ENCODE measurements around the gene TBX18. TPM values are rescaled to one million over a fixed set of nuclear protein-coding genes. Genes with fewer than 3 reads are reported as not detected.
A peak's percentile ranks its signal among the peaks of the same experiment; 100 is the strongest.

The TBX18 gene
- total and polyA plus RNA-seq, 4 donors, result 11.0 to 78.8 (median 66.9) TPM

DNA sequence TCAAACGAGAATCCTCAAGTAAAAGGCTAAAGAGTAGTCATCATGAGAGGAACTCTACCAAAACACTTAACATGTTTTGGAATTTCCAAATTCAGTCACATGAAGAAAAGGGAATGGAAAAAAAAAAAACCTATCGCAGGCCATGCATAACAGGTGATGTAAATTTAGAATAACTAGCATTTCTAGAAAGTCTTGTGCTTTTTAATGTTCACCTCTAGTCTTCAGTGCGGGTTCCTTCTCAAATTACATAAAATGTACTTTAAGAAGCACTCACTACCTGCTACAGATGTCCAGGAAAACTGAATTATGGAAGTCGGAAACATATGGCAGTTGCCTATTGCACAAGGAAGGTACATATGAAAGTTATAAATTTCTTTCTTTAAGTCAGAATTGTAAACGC lies 6.1 kb upstream of the TBX18 start:
- H3K27ac ChIP-seq (ENCODE audit: low read depth in 1 of 2, low read length in 2 of 2), result no peak overlapping the region
- H3K4me1 ChIP-seq (ENCODE audit: control insufficient read depth in 1 of 2, insufficient read depth in 2 of 2, low read length in 2 of 2), result no peaks in the 10 kb centered on the region
- H3K9me3 ChIP-seq (ENCODE audit: control insufficient read depth, low read length), result no peaks in the 10 kb centered on the region
- no peak overlapping the region for H3K4me3 ChIP-seq (ENCODE audit: low read length in 2 of 2)
- intact Hi-C loops (cut with DNase I), result loop anchor here in 1 of 2 donors (5.0 to 10.0 kb wide), 4 partner anchors 343 to 554 kb away; no protein-coding TSS in a partner anchor
- H3K36me3 ChIP-seq (ENCODE audit: control insufficient read depth in 1 of 2, insufficient read depth in 2 of 2, low read length in 1 of 2), result no peaks in the 10 kb centered on the region
- ATAC-seq (ENCODE audit: low FRiP score) (no peak), DNase-seq (no peak)
- H3K27me3 ChIP-seq (ENCODE audit: control insufficient read depth in 1 of 2, insufficient read depth in 2 of 2, low read length in 1 of 2), result no peaks in the 10 kb centered on the region
- WGBS, 2 donors, result 87 to 88% methylated on average over 5 of the region's 5 CpGs

- DNase-seq (no peak), ATAC-seq (ENCODE audit: low FRiP score) (no peak)
- intact Hi-C loops (cut with DNase I), result loop anchor here (10.0 kb wide), 2 partner anchors 195 to 255 kb away; no protein-coding TSS in a partner anchor
- Histone ChIP-seq H3K9me3 (ENCODE audit: control insufficient read depth, low read length) (no peaks in the 10 kb centered on the region), H3K4me1 (ENCODE audit: control insufficient read depth in 1 of 2, insufficient read depth in 2 of 2, low read length in 2 of 2) (no peaks in the 10 kb centered on the region), H3K4me3 (ENCODE audit: low read length in 2 of 2) (peak overlapping the region in 1 of 2 donors; percentile 49), H3K27me3 (ENCODE audit: control insufficient read depth in 1 of 2, insufficient read depth in 2 of 2, low read length in 1 of 2) (no peaks in the 10 kb centered on the region), H3K36me3 (ENCODE audit: control insufficient read depth in 1 of 2, insufficient read depth in 2 of 2, low read length in 1 of 2) (no peaks in the 10 kb centered on the region), H3K27ac (ENCODE audit: low read depth in 1 of 2, low read length in 2 of 2) (no peak overlapping the region)
- 33 to 64% methylated on average over 5 of the region's 5 CpGs for WGBS, 2 donors
These were observed 4.9 kb upstream of the TBX18 start for GRCh38 chr6:84769306-84769705.

GRCh38 chr6:84768442-84769174 lies 4.2 kb upstream of the TBX18 start:
- peak overlapping the region; percentile 55 to 58 for H3K27ac ChIP-seq (ENCODE audit: low read depth in 1 of 2, low read length in 2 of 2)
- H3K4me1 ChIP-seq (ENCODE audit: control insufficient read depth in 1 of 2, insufficient read depth in 2 of 2, low read length in 2 of 2), result no peaks in the 10 kb centered on the region
- ATAC-seq (ENCODE audit: low FRiP score) (no peak), DNase-seq (peak in 1 of 2 donors; percentile 79)
- 29 to 46% methylated on average over 31 of the region's 31 CpGs for WGBS, 2 donors
- intact Hi-C loops (cut with DNase I), result loop anchor here (10.0 kb wide), 2 partner anchors 194 to 254 kb away; no protein-coding TSS in a partner anchor
- H3K36me3 ChIP-seq (ENCODE audit: control insufficient read depth in 1 of 2, insufficient read depth in 2 of 2, low read length in 1 of 2), result no peaks in the 10 kb centered on the region
- no peaks in the 10 kb centered on the region for H3K9me3 ChIP-seq (ENCODE audit: control insufficient read depth, low read length)
- no peaks in the 10 kb centered on the region for H3K27me3 ChIP-seq (ENCODE audit: control insufficient read depth in 1 of 2, insufficient read depth in 2 of 2, low read length in 1 of 2)
- peak overlapping the region; percentile 24 to 49 for H3K4me3 ChIP-seq (ENCODE audit: low read length in 2 of 2)

- Histone ChIP-seq H3K4me1 (ENCODE audit: control insufficient read depth in 1 of 2, insufficient read depth in 2 of 2, low read length in 2 of 2) (no peaks in the 10 kb centered on the region), H3K36me3 (ENCODE audit: control insufficient read depth in 1 of 2, insufficient read depth in 2 of 2, low read length in 1 of 2) (no peaks in the 10 kb centered on the region), H3K9me3 (ENCODE audit: control insufficient read depth, low read length) (no peaks in the 10 kb centered on the region), H3K4me3 (ENCODE audit: low read length in 2 of 2) (peak overlapping the region in 1 of 2 donors; percentile 49), H3K27me3 (ENCODE audit: control insufficient read depth in 1 of 2, insufficient read depth in 2 of 2, low read length in 1 of 2) (no peaks in the 10 kb centered on the region), H3K27ac (ENCODE audit: low read depth in 1 of 2, low read length in 2 of 2) (peak overlapping the region in 1 of 2 donors; percentile 58)
- WGBS, 2 donors, result 52 to 68% methylated on average over 14 of the region's 14 CpGs
- ATAC-seq (ENCODE audit: low FRiP score), result no peak
- intact Hi-C loops (cut with DNase I), result loop anchor here (10.0 kb wide), 2 partner anchors 193 to 253 kb away; no protein-coding TSS in a partner anchor
- no peak for DNase-seq
These were observed 3.3 kb upstream of the TBX18 start for GRCh38 chr6:84767526-84768201.

- no peaks in the 10 kb centered on the region for H3K9me3 ChIP-seq (ENCODE audit: control insufficient read depth, low read length)
- 90 to 93% methylated on average over 38 of the region's 38 CpGs for WGBS, 2 donors
- no peaks in the 10 kb centered on the region for H3K4me1 ChIP-seq (ENCODE audit: control insufficient read depth in 1 of 2, insufficient read depth in 2 of 2, low read length in 2 of 2)
- no peaks in the 10 kb centered on the region for H3K27me3 ChIP-seq (ENCODE audit: control insufficient read depth in 1 of 2, insufficient read depth in 2 of 2, low read length in 1 of 2)
- DNase-seq, result no peak
- no peak for ATAC-seq (ENCODE audit: low FRiP score)
- no peak overlapping the region for H3K4me3 ChIP-seq (ENCODE audit: low read length in 2 of 2)
- no peak overlapping the region for H3K27ac ChIP-seq (ENCODE audit: low read depth in 1 of 2, low read length in 2 of 2)
- intact Hi-C loops (cut with DNase I), result loop anchor here (10.0 kb wide), 2 partner anchors 192 to 252 kb away; no protein-coding TSS in a partner anchor
- H3K36me3 ChIP-seq (ENCODE audit: control insufficient read depth in 1 of 2, insufficient read depth in 2 of 2, low read length in 1 of 2), result no peaks in the 10 kb centered on the region
These were observed 2.6 kb upstream of the TBX18 start for GRCh38 chr6:84766799-84767525.

GRCh38 chr6:84766118-84766798 lies 1.9 kb upstream of the TBX18 start:
- WGBS, 2 donors, result 87 to 89% methylated on average over 32 of the region's 32 CpGs
- Histone ChIP-seq H3K4me3 (ENCODE audit: low read length in 2 of 2) (no peak overlapping the region), H3K9me3 (ENCODE audit: control insufficient read depth, low read length) (no peaks in the 10 kb centered on the region), H3K27me3 (ENCODE audit: control insufficient read depth in 1 of 2, insufficient read depth in 2 of 2, low read length in 1 of 2) (no peaks in the 10 kb centered on the region), H3K4me1 (ENCODE audit: control insufficient read depth in 1 of 2, insufficient read depth in 2 of 2, low read length in 2 of 2) (no peaks in the 10 kb centered on the region), H3K27ac (ENCODE audit: low read depth in 1 of 2, low read length in 2 of 2) (no peak overlapping the region), H3K36me3 (ENCODE audit: control insufficient read depth in 1 of 2, insufficient read depth in 2 of 2, low read length in 1 of 2) (no peaks in the 10 kb centered on the region)
- DNase-seq, result peak in 1 of 2 donors; percentile 71
- intact Hi-C loops (cut with DNase I), result loop anchor here (10.0 kb wide), 2 partner anchors 191 to 251 kb away; no protein-coding TSS in a partner anchor
- no peak for ATAC-seq (ENCODE audit: low FRiP score)

DNA sequence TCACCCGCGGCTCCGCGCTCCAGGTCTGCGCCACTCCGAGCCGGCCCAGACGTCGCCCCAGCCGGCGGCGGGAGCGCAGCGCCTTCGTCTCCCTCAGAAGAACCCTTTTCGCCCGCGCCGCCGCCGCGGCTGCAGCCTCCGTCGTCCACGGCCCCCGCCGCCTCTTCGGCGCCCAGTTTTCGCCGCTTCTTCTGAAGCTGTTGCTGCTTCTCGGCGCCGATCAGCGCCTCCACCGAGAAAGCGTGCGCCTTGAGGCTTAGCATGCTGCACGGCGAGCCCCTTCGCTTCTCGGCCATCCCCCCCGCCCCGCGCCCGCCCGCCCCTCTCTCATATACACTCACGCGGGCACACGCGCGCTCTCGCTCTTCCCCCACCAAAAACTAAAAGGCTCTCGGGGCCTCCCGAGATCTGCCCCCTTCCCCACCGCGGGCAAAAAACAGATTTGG lies 489 bp downstream of the TBX18 start:
- Histone ChIP-seq H3K36me3 (ENCODE audit: control insufficient read depth in 1 of 2, insufficient read depth in 2 of 2, low read length in 1 of 2) (no peaks in the 10 kb centered on the region), H3K27me3 (ENCODE audit: control insufficient read depth in 1 of 2, insufficient read depth in 2 of 2, low read length in 1 of 2) (no peaks in the 10 kb centered on the region), H3K27ac (ENCODE audit: low read depth in 1 of 2, low read length in 2 of 2) (peak overlapping the region; percentile 89 to 99), H3K4me1 (ENCODE audit: control insufficient read depth in 1 of 2, insufficient read depth in 2 of 2, low read length in 2 of 2) (no peaks in the 10 kb centered on the region), H3K9me3 (ENCODE audit: control insufficient read depth, low read length) (no peaks in the 10 kb centered on the region), H3K4me3 (ENCODE audit: low read length in 2 of 2) (peak overlapping the region; percentile 75 to 94)
- ATAC-seq (ENCODE audit: low FRiP score) (peak; percentile 26), DNase-seq (no peak)
- intact Hi-C loops (cut with DNase I), result loop anchor here (5.0 to 10.0 kb wide), 4 partner anchors 147 to 252 kb away; no protein-coding TSS in a partner anchor
- WGBS, 2 donors, result 0 to 1% methylated on average over 51 to 57 of the region's 57 CpGs
